ES-I3 (cell line): ENCODE measurements around the gene RBBP5.

Experiments used
- H3K36me3 ChIP-seq: 2 replicates; pipeline ENCODE4 v1.6.1; 2013; ENCODE audit warnings: mild to moderate bottlenecking, low read length, control low read depth, moderate library complexity; ENCODE audit not compliant: insufficient read depth
- H3K4me1 ChIP-seq: 2 replicates; pipeline ENCODE4 v1.6.1; 2013; ENCODE audit warnings: mild to moderate bottlenecking, control low read depth, low read length; ENCODE audit not compliant: insufficient read depth
- H3K9ac ChIP-seq: 2 replicates; pipeline ENCODE4 v1.6.1; 2013; ENCODE audit warnings: low read depth, mild to moderate bottlenecking, low read length, moderate library complexity
- H3K9me3 ChIP-seq: 2 replicates; pipeline ENCODE4 v1.6.1; 2013; ENCODE audit warnings: mild to moderate bottlenecking, low read length, moderate library complexity; ENCODE audit not compliant: control insufficient read depth, insufficient read depth

RBBP5 gene

DNA sequence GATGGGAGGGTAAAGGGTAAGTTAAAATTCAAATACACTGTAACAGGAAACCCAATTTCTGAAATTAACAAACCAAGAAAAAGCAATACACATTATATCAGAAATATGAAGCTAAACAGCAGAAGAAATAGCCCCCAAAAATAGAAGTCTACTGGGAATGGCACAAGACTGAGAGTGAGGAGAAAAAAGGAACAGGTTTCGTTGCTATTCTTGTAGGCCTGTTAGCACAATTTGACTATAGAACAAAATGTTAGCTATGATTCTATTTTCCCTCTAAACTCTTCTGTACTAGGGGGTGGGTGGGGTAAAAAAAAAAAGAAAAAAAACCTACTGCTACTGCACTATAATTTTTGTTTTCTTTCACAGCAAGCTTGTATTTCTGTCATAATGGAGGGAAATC is 12.5 kb downstream of the RBBP5 start:
- Histone ChIP-seq H3K36me3 (peaks cover 8% of the 10 kb centered on the region), H3K9ac (no peak overlapping the region), H3K9me3 (no peaks in the 10 kb centered on the region), H3K4me1 (no peaks in the 10 kb centered on the region)

DNA sequence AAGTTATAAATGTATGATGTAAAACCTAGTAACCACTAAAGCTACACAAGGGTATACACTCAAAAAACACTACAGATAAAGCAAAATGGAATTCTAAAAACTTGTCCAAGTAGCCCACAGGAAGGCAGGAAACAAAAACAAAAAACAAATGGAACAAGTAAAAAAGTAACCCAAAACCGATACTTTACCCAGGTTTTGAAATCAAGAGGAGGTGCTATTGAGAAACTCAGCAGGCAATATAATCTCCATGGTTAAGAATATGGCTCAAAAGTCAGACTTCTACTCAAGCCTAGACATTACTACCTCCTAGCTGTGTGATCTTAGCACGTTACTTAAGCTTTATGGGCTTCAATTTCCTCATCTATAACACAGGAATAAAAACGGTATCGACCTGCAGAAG is 13.3 kb downstream of the RBBP5 start:
- no peaks in the 10 kb centered on the region for H3K9me3 ChIP-seq
- H3K4me1 ChIP-seq: no peaks in the 10 kb centered on the region
- no peak overlapping the region for H3K9ac ChIP-seq
- peaks cover 6% of the 10 kb centered on the region for H3K36me3 ChIP-seq

DNA sequence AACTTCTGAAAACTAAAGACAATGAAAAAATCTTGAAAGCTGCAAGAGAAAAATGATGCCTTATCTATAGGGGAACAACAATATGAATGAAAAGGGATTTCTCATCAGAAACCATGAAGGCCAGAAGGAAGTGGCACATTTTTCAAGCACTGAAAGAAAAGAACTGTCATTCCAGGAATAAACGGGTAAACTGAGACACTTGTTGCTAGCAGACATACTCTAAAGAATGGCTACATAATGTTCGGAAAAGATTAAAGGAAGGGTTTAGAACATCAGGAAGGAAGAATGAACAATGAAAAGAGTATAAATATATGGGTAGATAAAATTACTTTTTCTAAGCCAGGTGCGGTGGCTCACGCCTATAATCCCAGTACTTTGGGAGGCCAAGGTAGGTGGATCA is 14.5 kb downstream of the RBBP5 start:
- H3K36me3 ChIP-seq: peaks cover 10% of the 10 kb centered on the region
- no peak overlapping the region for H3K9ac ChIP-seq
- no peaks in the 10 kb centered on the region for H3K9me3 ChIP-seq
- H3K4me1 ChIP-seq: no peaks in the 10 kb centered on the region

DNA sequence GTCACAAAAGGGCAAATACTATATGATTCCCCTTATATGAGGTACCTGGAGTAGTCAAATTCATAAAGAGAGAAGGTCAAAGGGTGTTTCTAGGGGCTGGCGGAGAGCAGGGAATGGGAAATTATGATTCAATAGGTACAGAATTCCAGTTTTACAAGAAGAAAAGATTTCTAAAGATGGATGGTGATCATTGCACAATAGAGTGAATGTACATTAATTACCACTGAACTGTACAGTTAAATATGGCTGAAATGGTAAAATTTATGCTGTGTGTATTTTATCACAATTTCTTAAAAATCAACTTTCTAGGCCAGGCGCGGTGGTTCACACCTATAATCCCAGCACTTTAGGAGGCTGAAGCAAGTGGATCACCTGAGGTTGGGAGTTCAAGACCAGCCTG is 19.4 kb downstream of the RBBP5 start:
- peaks cover 21% of the 10 kb centered on the region for H3K36me3 ChIP-seq
- no peak overlapping the region for H3K9ac ChIP-seq
- H3K4me1 ChIP-seq: no peaks in the 10 kb centered on the region
- H3K9me3 ChIP-seq: no peaks in the 10 kb centered on the region

DNA sequence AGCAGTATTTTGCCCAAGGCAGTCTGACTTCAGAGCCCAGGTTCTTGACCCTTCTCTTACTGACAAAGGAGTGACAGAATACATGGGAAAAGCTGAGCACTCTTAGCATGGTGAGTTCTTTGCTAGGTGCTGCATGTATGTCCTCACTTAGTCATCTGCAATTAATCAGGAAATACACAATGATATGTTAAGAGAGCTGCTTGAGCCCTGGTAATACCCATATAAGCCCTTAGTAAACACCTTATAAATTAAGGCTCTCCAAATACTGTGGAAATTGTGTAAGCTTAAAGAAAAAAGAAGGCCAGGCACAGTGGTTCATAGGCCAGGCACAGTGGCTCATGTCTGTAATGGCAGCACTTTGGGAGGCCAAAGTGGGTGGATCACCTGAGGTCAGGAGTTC is 23.5 kb downstream of the RBBP5 start:
- Histone ChIP-seq H3K9me3 (no peaks in the 10 kb centered on the region), H3K4me1 (no peaks in the 10 kb centered on the region), H3K36me3 (peaks cover 20% of the 10 kb centered on the region), H3K9ac (no peak overlapping the region)

DNA sequence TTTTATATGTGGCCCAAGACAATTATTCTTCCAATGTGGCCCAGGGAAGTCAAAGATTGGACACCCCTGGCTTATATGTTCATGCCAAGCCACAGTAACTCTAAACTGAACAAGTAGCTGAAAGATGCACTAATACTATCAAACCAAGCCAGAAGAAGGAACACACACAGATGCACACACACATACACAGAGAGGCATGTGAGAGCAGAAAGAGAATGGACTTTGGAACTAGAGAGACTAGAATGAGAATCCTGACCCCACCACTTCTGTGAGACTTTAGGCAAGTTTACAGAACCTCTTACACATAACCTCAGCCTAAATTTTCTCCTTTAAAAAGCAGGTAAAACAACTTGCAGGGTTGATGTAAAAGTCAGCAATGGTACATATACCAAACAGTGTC is 26.4 kb downstream of the RBBP5 start:
- no peak overlapping the region for H3K9ac ChIP-seq
- no peaks in the 10 kb centered on the region for H3K4me1 ChIP-seq
- no peaks in the 10 kb centered on the region for H3K9me3 ChIP-seq
- peaks cover 24% of the 10 kb centered on the region for H3K36me3 ChIP-seq

DNA sequence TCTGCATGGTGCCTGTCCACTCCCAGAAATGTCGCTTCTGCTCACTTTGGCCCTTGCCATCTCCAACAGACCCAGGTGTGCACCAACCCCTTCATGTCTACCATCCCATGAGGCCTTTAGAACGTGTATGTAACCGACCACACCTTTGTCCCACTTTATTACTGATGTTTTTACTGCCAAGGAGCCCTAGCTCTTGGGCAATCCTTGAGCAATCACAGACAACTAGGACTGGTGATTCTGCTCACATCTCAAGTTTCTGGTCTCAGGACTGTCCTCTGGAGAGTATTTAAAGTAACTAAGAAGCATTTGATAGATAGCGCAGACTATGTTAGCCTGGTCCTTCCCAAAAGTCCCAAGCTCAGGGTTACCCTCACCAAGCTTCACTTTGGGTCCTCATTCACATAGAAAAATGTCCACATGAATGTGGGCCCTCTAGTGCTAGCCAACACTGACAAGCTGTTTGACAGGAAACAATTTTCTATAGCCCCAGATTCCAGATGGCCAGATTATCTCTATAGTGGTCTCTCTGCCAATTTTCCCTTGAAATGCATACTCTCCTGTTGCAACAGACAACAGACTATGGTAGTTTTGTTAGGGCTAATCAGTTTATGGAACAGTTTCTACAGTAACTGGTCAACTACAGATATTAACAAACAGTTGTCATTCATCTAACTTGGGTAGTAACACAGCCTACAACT is 30.6 kb downstream of the RBBP5 start:
- no peaks in the 10 kb centered on the region for H3K4me1 ChIP-seq
- H3K9ac ChIP-seq: no peak overlapping the region
- no peaks in the 10 kb centered on the region for H3K9me3 ChIP-seq
- H3K36me3 ChIP-seq: peaks cover 11% of the 10 kb centered on the region; the same call in 1 of the 2 replicates

DNA sequence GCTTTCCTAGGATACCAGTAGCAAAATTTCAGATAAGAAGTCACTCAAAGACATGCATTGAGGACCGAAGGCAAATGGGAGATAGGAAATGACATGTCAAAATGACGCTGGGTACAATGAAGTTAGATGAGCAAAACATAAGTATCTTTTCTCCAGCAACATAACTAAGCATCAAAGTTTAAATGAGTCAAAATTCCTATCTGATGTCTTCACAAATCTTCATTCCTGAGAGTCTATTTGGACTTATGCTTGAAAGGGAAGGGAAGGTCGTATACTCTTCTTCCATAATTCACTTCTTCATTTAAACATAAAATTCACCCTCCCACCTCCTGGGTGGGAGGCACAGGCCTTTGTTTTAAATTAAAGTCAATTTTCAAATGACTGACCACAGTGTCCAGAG is 33.4 kb downstream of the RBBP5 start:
- Histone ChIP-seq H3K9ac (no peak overlapping the region), H3K36me3 (peaks cover 13% of the 10 kb centered on the region; the same call in 1 of the 2 replicates), H3K4me1 (no peaks in the 10 kb centered on the region), H3K9me3 (no peaks in the 10 kb centered on the region)

DNA sequence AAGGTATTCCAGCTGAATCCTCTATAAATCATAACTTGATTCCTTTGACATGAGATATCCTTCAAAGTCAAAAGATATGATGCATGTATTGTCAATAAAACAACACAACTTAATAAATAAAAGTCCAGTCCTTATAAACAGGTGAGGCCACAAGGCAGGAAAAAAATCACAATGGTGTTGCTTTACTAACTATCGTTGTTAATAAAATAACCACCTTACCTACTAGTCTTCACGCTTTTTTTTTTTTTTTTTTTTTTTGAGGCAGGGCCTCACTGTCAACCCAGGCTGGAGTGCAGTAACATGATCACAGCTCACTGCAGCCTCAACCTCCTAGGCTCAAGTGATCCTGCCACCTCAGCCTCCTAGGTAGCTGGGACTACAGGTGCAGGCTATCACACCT is 37.4 kb downstream of the RBBP5 start, which contains the start of gene TMEM81:
Gene TMEM81, minus strand, starts transcription at position 101 of the 400 bp plus-strand sequence. CDS start 140 bp downstream, outside the sequence.
- Histone ChIP-seq H3K9ac (no peak within 1 kb of the TSS), H3K4me1 (no peaks in the 10 kb centered on the region), H3K9me3 (no peaks in the 10 kb centered on the region), H3K36me3 (peaks cover 3% of the 10 kb centered on the region; the same call in 1 of the 2 replicates)

DNA sequence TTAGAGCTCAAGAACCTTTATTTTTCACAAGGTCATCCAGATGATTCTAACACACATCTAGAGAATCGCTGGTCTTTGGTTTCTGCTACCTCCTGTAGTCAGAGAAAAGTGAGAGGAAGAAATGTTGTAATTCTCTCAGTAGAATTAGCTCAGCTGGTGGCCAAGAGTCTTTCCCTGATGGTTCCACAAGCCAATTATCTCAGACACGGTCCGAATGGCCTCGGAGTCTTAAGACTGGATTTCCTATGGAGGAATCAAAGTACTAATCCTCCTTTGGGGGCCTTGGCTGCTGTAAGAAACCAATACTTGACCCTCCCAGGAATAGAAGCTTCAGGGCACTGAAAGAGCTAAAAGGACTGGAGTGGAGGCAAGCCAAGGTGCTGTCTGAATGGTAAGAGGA is 39.3 kb downstream of the RBBP5 start:
- Histone ChIP-seq H3K9me3 (no peaks in the 10 kb centered on the region), H3K9ac (no peak overlapping the region), H3K36me3 (0 out of 2 replicates have a peak, but pooled peaks cover 3% of the 10 kb centered on the region), H3K4me1 (no peaks in the 10 kb centered on the region)

DNA sequence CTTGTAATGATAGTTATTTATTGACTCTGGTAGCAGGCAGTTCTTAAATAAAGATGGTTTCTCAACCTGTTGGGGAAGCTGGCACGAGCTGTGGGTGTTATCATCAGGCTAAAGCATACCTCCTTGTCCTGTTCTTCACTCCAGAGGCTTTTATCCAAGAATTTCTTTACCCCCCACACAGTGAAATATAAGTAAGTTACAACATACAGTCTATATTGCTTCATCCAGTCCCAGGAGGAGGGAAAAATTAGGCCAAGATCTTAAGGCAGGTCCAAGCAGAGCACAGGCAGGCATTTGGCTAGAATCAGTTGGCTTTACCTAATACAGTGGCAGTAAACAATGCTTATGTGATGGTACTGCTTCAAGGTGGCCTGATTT is 43.9 kb downstream of the RBBP5 start:
- no peaks in the 10 kb centered on the region for H3K36me3 ChIP-seq
- no peak overlapping the region for H3K9ac ChIP-seq
- H3K4me1 ChIP-seq: no peaks in the 10 kb centered on the region
- H3K9me3 ChIP-seq: no peaks in the 10 kb centered on the region

DNA sequence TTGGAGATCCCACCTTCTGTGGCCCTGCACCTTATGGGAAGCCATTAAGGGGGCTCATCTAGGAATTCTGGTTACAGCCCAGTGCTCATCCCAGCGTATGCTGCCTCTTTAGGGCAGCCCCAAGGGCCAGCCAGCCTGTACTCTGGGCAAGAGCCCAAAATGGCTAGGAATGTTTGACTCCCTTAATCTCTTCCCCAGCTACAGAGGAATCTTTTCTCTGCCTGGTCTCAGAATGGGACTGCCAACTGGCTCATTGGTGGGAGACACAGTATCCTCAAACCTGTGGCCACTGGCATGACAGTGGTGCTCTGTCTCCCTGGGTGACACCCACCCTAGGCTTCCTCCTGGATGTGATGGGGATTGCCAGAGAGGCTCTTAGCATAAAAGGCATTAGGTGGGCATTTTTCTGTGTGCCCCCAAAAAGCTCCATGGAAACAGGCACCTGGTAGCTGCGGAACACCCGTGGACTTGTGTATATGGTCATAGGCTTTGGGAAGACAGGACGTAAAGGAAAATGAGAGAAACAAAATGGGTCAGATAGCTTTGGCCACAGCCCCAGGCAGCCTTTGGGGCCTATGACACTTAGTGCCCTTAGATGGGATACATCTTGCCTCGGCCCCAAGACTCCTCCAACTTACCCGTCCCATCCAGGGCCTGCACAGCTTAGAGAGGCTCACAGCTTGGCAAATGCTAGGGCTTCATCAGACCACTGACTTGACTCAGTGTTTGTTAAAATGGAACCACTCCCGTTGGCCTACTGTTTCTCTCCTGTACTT is 44.4 kb downstream of the RBBP5 start:
- no peaks in the 10 kb centered on the region for H3K9me3 ChIP-seq
- H3K9ac ChIP-seq: no peak overlapping the region
- H3K36me3 ChIP-seq: no peaks in the 10 kb centered on the region
- H3K4me1 ChIP-seq: no peaks in the 10 kb centered on the region

DNA sequence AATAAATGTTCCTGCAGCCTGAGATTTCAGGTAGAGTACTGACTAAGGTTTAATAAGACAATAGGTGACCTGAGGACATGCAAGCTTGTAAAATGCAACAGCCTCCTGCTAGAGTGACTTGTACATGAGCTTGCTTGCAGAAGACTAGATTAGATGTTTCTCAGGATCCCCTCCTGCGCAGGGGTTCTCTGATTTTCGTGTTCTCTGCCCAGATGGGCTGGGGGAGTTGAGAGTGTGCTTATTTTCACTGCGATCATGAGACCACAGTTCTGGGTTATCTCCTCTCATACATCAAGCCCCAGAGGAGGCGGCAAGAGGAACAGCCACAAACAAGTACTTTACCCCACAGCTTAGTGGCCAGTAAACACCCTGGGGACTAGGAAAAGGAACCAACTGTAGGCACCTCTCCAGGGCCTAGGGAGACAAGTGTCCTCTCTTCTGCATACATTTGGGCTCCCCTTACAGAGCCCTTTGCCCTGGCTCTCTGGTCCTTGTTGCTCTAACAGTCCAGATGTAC is 45.5 kb downstream of the RBBP5 start:
- Histone ChIP-seq H3K4me1 (no peaks in the 10 kb centered on the region), H3K36me3 (no peaks in the 10 kb centered on the region), H3K9ac (no peak overlapping the region), H3K9me3 (no peaks in the 10 kb centered on the region)

DNA sequence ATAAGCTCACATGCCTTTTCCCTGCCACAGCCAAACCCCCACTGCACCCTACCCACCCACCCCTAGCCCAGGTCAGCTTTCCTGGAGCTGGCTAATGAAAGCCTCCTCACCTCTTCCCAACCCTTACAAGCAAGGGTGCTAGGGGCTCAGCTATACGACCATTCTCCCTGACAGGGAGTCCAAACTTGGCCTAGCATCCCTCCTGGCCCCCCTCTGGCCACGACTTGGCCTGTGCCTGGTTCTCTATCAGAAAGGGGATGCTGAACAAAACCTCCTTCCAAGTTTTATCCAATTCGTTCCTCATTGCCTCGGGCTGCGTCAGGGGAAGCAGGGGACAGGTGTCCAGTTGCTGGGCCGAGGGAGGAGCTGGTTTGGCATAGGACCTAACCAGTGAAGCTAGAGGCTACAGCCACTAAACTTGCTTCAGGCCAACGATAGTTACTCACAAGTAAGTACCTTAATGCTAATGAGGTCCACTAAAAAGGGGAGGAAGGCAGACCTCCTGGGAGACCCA is 46.1 kb downstream of the RBBP5 start:
- no peaks in the 10 kb centered on the region for H3K9me3 ChIP-seq
- no peaks in the 10 kb centered on the region for H3K36me3 ChIP-seq
- no peak overlapping the region for H3K9ac ChIP-seq
- no peaks in the 10 kb centered on the region for H3K4me1 ChIP-seq

DNA sequence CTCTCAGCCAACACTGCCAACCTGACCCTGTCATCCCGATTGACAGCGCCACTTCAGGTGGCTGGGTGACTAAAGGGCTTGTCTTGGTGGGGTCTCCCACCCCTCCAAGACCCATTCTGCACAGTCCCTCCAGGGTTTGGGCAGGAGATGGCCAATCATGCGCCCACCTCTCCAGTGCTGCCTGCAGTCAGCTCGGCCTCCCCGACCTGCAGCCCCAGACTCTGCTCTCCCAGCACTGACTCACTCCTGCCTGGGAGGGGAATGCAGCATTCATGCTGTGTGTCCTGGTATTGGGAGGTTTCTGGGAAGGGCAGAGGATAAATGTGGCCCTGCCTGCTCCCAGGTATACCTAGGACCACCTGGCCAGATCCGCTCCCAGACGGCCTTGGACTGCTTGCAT is 47.3 kb downstream of the RBBP5 start:
- no peaks in the 10 kb centered on the region for H3K36me3 ChIP-seq
- H3K9ac ChIP-seq: no peak overlapping the region
- no peaks in the 10 kb centered on the region for H3K9me3 ChIP-seq
- H3K4me1 ChIP-seq: no peaks in the 10 kb centered on the region
